Measurements from ENCODE around the gene CD40.
"Not testable (repeated sequence)": the region's sequence is repeated elsewhere in the genome, so short reads cannot be mapped to it uniquely, and the experiment has no call there.

The CD40 gene

DNA sequence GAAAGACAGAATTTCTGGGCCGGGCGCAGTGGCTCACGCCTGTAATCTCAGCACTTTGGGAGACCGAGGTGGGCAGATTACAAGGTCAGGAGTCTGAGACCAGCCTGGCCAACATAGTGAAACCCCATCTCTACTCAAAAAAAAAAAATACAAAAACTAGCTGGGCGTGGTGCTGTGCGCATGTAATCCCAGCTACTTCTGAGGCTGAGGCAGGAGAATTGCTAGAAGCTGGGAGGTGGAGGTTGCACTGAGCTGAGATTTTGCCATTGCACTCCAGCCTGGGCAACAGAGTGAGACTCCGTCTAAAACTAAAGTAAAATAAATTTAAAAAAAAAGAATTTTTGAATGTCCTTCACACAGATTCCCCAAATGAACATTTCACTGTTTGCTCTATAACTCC lies 17.7 kb upstream of the CD40 start:
- not testable (repeated sequence) for H3K4me3 ChIP-seq (ENCODE audit: low read length); H3K36me3 ChIP-seq (ENCODE audit: insufficient read depth, low read depth, low read length); H3K4me1 ChIP-seq (ENCODE audit: insufficient read depth, low read length); H3K27ac ChIP-seq (ENCODE audit: low read length); H3K9me3 ChIP-seq (ENCODE audit: insufficient read depth, low read depth, low read length); H3K9ac ChIP-seq (ENCODE audit: low read depth, low read length)
- peaks cover 34% of the 10 kb centered on the region for H3K27me3 ChIP-seq (ENCODE audit: insufficient read depth, low read length)

DNA sequence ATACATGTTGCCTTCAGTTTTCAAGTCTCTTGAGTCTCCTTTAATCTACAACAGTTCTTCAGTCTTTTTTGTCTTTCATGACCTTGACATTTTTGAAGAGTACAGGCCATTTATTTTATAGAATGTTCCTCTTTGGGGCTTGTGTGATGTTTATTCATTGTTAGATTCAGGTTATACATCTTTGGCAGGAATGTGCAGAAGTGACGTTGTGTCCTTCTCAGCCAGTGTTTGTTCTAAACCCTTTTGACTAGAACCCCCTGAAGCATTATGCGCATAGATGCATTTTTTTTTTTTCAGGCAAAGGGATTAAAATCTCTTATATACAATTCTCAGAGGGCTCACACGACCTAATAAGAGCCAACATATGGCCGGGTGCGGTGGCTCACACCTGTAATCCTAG lies 17.1 kb upstream of the CD40 start:
- no peak overlapping the region for H3K4me3 ChIP-seq (ENCODE audit: low read length)
- H3K9me3 ChIP-seq (ENCODE audit: insufficient read depth, low read depth, low read length), result no peaks in the 10 kb centered on the region; the same call in 1 of the 2 replicates
- peaks cover 34% of the 10 kb centered on the region for H3K27me3 ChIP-seq (ENCODE audit: insufficient read depth, low read length)
- no peak overlapping the region for H3K9ac ChIP-seq (ENCODE audit: low read depth, low read length)
- H3K27ac ChIP-seq (ENCODE audit: low read length), result no peak overlapping the region
- H3K36me3 ChIP-seq (ENCODE audit: insufficient read depth, low read depth, low read length), result no peaks in the 10 kb centered on the region
- H3K4me1 ChIP-seq (ENCODE audit: insufficient read depth, low read length), result no peaks in the 10 kb centered on the region

- H3K27ac ChIP-seq (ENCODE audit: low read length), result no peak overlapping the region
- H3K36me3 ChIP-seq (ENCODE audit: insufficient read depth, low read depth, low read length), result no peaks in the 10 kb centered on the region
- no peaks in the 10 kb centered on the region; the same call in 1 of the 2 replicates for H3K9me3 ChIP-seq (ENCODE audit: insufficient read depth, low read depth, low read length)
- H3K27me3 ChIP-seq (ENCODE audit: insufficient read depth, low read length), result peaks cover 34% of the 10 kb centered on the region
- no peak overlapping the region for H3K9ac ChIP-seq (ENCODE audit: low read depth, low read length)
- no peak overlapping the region for H3K4me3 ChIP-seq (ENCODE audit: low read length)
- H3K4me1 ChIP-seq (ENCODE audit: insufficient read depth, low read length), result no peaks in the 10 kb centered on the region
Measured at GRCh38 chr20:46101957-46102356, 16.2 kb upstream of the CD40 start.

- H3K27ac ChIP-seq (ENCODE audit: low read length), result no peak overlapping the region
- no peak overlapping the region for H3K9ac ChIP-seq (ENCODE audit: low read depth, low read length)
- peaks cover 34% of the 10 kb centered on the region for H3K27me3 ChIP-seq (ENCODE audit: insufficient read depth, low read length)
Measured at GRCh38 chr20:46102940-46103339, 15.2 kb upstream of the CD40 start.

GRCh38 chr20:46104262-46104661 lies 13.9 kb upstream of the CD40 start:
- Histone ChIP-seq H3K36me3 (ENCODE audit: insufficient read depth, low read depth, low read length) (no peaks in the 10 kb centered on the region), H3K4me3 (ENCODE audit: low read length) (no peak overlapping the region), H3K9ac (ENCODE audit: low read depth, low read length) (no peak overlapping the region), H3K9me3 (ENCODE audit: insufficient read depth, low read depth, low read length) (no peaks in the 10 kb centered on the region; the same call in 1 of the 2 replicates), H3K4me1 (ENCODE audit: insufficient read depth, low read length) (no peaks in the 10 kb centered on the region), H3K27me3 (ENCODE audit: insufficient read depth, low read length) (peaks cover 25% of the 10 kb centered on the region), H3K27ac (ENCODE audit: low read length) (no peak overlapping the region)

More at GRCh38 chr20:46102940-46103339, 15.2 kb upstream of the CD40 start:
- Histone ChIP-seq H3K9me3 (ENCODE audit: insufficient read depth, low read depth, low read length) (no peaks in the 10 kb centered on the region; the same call in 1 of the 2 replicates), H3K4me1 (ENCODE audit: insufficient read depth, low read length) (no peaks in the 10 kb centered on the region), H3K36me3 (ENCODE audit: insufficient read depth, low read depth, low read length) (no peaks in the 10 kb centered on the region), H3K4me3 (ENCODE audit: low read length) (no peak overlapping the region)

- Histone ChIP-seq H3K4me3 (ENCODE audit: low read length) (no peak overlapping the region), H3K36me3 (ENCODE audit: insufficient read depth, low read depth, low read length) (no peaks in the 10 kb centered on the region), H3K9ac (ENCODE audit: low read depth, low read length) (no peak overlapping the region), H3K27ac (ENCODE audit: low read length) (no peak overlapping the region), H3K4me1 (ENCODE audit: insufficient read depth, low read length) (no peaks in the 10 kb centered on the region), H3K27me3 (ENCODE audit: insufficient read depth, low read length) (peaks cover 21% of the 10 kb centered on the region), H3K9me3 (ENCODE audit: insufficient read depth, low read depth, low read length) (no peaks in the 10 kb centered on the region; the same call in 1 of the 2 replicates)
Measured at GRCh38 chr20:46107061-46107460, 11.1 kb upstream of the CD40 start.

DNA sequence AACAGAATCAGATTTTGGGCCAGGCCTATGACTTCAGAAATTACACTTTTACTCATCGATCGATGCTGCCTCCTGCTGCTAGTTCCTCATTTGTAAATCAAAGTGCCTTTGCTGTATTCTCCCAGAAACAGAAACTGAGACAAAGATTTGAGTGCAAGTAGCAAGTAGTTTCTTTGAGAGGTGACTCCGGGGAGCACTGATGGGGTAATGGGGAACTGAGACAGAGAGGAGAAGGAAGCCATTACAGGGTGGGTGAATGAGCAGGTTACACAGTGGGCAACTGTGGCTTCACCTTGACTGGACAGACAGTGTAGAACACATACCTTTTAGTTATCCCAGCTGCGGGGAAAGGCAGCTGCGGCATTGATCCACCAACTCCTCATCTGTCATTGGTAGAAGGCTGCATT lies 9.7 kb upstream of the CD40 start:
- H3K4me3 ChIP-seq (ENCODE audit: low read length), result no peak overlapping the region
- no peaks in the 10 kb centered on the region for H3K36me3 ChIP-seq (ENCODE audit: insufficient read depth, low read depth, low read length)
- no peaks in the 10 kb centered on the region for H3K9me3 ChIP-seq (ENCODE audit: insufficient read depth, low read depth, low read length)
- H3K27ac ChIP-seq (ENCODE audit: low read length), result no peak overlapping the region
- no peaks in the 10 kb centered on the region for H3K4me1 ChIP-seq (ENCODE audit: insufficient read depth, low read length)
- peaks cover 19% of the 10 kb centered on the region for H3K27me3 ChIP-seq (ENCODE audit: insufficient read depth, low read length)
- no peak overlapping the region for H3K9ac ChIP-seq (ENCODE audit: low read depth, low read length)

DNA sequence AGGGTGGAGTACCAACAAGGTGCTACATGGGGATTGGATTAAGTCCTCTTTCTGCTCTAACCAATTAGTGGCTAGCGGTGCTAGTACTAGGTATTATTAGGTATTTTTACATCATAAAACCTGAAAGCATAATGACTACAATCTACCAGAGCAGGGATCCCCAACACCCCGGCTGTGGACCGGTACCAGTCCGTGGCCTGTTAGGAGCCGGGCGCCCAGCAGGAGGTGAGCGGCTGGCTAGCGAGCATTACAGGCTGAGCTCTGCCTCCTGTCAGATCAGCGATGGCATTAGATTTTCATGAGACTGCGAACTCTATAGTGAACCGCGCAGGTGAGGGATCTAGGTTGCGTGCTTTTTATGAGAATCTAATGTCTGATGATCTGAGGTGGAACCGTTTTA lies 9.1 kb upstream of the CD40 start:
- H3K27ac ChIP-seq (ENCODE audit: low read length), result no peak overlapping the region
- no peaks in the 10 kb centered on the region for H3K9me3 ChIP-seq (ENCODE audit: insufficient read depth, low read depth, low read length)
- H3K4me3 ChIP-seq (ENCODE audit: low read length), result no peak overlapping the region
- peaks cover 24% of the 10 kb centered on the region for H3K27me3 ChIP-seq (ENCODE audit: insufficient read depth, low read length)
- H3K9ac ChIP-seq (ENCODE audit: low read depth, low read length), result no peak overlapping the region
- H3K36me3 ChIP-seq (ENCODE audit: insufficient read depth, low read depth, low read length), result no peaks in the 10 kb centered on the region
- H3K4me1 ChIP-seq (ENCODE audit: insufficient read depth, low read length), result no peaks in the 10 kb centered on the region

- peaks cover 45% of the 10 kb centered on the region for H3K27me3 ChIP-seq (ENCODE audit: insufficient read depth, low read length)
- no peaks in the 10 kb centered on the region for H3K36me3 ChIP-seq (ENCODE audit: insufficient read depth, low read depth, low read length)
- no peak overlapping the region for H3K9ac ChIP-seq (ENCODE audit: low read depth, low read length)
- H3K27ac ChIP-seq (ENCODE audit: low read length), result no peak overlapping the region
- H3K4me3 ChIP-seq (ENCODE audit: low read length), result no peak overlapping the region
- no peaks in the 10 kb centered on the region for H3K4me1 ChIP-seq (ENCODE audit: insufficient read depth, low read length)
- H3K9me3 ChIP-seq (ENCODE audit: insufficient read depth, low read depth, low read length), result no peaks in the 10 kb centered on the region
Measured at GRCh38 chr20:46111028-46111835, 6.9 kb upstream of the CD40 start.

GRCh38 chr20:46111836-46112212 lies 6.3 kb upstream of the CD40 start:
- Histone ChIP-seq H3K9ac (ENCODE audit: low read depth, low read length) (no peak overlapping the region), H3K27me3 (ENCODE audit: insufficient read depth, low read length) (peaks cover 51% of the 10 kb centered on the region), H3K36me3 (ENCODE audit: insufficient read depth, low read depth, low read length) (no peaks in the 10 kb centered on the region), H3K4me3 (ENCODE audit: low read length) (no peak overlapping the region), H3K27ac (ENCODE audit: low read length) (no peak overlapping the region), H3K9me3 (ENCODE audit: insufficient read depth, low read depth, low read length) (no peaks in the 10 kb centered on the region), H3K4me1 (ENCODE audit: insufficient read depth, low read length) (no peaks in the 10 kb centered on the region)

GRCh38 chr20:46112430-46113112 lies 5.5 kb upstream of the CD40 start:
- Histone ChIP-seq H3K9ac (ENCODE audit: low read depth, low read length) (no peak overlapping the region), H3K36me3 (ENCODE audit: insufficient read depth, low read depth, low read length) (no peaks in the 10 kb centered on the region), H3K4me1 (ENCODE audit: insufficient read depth, low read length) (no peaks in the 10 kb centered on the region), H3K27ac (ENCODE audit: low read length) (no peak overlapping the region), H3K9me3 (ENCODE audit: insufficient read depth, low read depth, low read length) (no peaks in the 10 kb centered on the region), H3K4me3 (ENCODE audit: low read length) (no peak overlapping the region), H3K27me3 (ENCODE audit: insufficient read depth, low read length) (peaks cover 54% of the 10 kb centered on the region)

DNA sequence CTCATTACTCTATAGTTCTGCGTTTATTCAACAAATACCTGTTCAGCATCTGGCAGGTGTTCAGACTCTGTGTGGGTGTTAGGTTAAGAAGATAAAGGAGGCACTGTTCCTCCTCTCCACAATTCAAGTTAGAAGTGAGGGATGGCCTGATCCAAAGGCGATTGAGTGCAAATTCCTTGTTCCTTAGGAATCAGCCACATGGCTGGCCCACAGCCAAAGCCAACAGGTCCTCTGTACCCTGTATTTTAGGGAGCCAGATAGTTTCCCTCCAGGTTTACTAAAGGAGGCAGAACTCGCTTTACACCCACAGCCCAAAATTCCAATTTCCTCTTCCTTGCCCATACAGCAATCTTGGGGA lies 5.0 kb upstream of the CD40 start:
- no peaks in the 10 kb centered on the region for H3K4me1 ChIP-seq (ENCODE audit: insufficient read depth, low read length)
- peaks cover 54% of the 10 kb centered on the region for H3K27me3 ChIP-seq (ENCODE audit: insufficient read depth, low read length)
- H3K27ac ChIP-seq (ENCODE audit: low read length), result no peak overlapping the region
- H3K4me3 ChIP-seq (ENCODE audit: low read length), result no peak overlapping the region
- H3K36me3 ChIP-seq (ENCODE audit: insufficient read depth, low read depth, low read length), result no peaks in the 10 kb centered on the region
- no peak overlapping the region for H3K9ac ChIP-seq (ENCODE audit: low read depth, low read length)
- H3K9me3 ChIP-seq (ENCODE audit: insufficient read depth, low read depth, low read length), result no peaks in the 10 kb centered on the region
